AG09319 (cell line): ENCODE data around the gene KRT34.
"Not testable (repeated sequence)": the region's sequence is repeated elsewhere in the genome, so short reads cannot be mapped to it uniquely, and the experiment has no call there.

ENCODE experiments used
- DNase-seq: peaks from one replicate; pipeline ENCODE4 v3.0.0-alpha.2; 2010; ENCODE audit warnings: low read depth; ENCODE audit errors: extremely low read depth
- TF ChIP-seq, protein P1 (sequence below): IDR thresholded peaks from 2 replicates; pipeline ENCODE4 v1.5.1; 2011; ENCODE audit warnings: low read depth, mild to moderate bottlenecking, inconsistent platforms, low read length, moderate library complexity

Gene KRT34

DNA sequence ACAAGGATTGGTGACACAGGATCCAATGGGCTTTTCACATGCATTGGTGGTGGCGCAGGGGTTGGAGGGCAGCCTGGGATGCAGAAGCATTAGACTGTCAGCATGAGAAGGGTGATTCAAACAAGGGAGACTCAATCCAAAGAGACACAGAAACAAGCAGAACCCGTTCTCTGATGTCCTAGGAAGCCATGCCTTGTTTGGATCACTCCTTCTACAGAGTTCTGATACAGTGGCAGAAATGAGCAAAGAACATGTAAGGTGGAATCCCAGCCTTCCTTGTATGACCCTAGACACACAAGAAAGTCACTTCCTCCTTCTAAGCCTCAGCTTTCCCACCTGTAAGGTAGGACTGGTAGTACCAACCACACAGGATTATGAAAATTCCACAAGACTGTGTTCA lies 18.2 kb downstream of the KRT34 start:
- TF ChIP-seq, protein P1, sequence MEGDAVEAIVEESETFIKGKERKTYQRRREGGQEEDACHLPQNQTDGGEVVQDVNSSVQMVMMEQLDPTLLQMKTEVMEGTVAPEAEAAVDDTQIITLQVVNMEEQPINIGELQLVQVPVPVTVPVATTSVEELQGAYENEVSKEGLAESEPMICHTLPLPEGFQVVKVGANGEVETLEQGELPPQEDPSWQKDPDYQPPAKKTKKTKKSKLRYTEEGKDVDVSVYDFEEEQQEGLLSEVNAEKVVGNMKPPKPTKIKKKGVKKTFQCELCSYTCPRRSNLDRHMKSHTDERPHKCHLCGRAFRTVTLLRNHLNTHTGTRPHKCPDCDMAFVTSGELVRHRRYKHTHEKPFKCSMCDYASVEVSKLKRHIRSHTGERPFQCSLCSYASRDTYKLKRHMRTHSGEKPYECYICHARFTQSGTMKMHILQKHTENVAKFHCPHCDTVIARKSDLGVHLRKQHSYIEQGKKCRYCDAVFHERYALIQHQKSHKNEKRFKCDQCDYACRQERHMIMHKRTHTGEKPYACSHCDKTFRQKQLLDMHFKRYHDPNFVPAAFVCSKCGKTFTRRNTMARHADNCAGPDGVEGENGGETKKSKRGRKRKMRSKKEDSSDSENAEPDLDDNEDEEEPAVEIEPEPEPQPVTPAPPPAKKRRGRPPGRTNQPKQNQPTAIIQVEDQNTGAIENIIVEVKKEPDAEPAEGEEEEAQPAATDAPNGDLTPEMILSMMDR, result no peak
- no peak for DNase-seq

- TF ChIP-seq, protein P1, result no peak
- no peak for DNase-seq
Measured at GRCh38 chr17:41360296-41360995, 21.7 kb downstream of the KRT34 start.

GRCh38 chr17:41354536-41354935 lies 27.6 kb downstream of the KRT34 start:
- TF ChIP-seq, protein P1, result no peak
- no peak for DNase-seq

DNA sequence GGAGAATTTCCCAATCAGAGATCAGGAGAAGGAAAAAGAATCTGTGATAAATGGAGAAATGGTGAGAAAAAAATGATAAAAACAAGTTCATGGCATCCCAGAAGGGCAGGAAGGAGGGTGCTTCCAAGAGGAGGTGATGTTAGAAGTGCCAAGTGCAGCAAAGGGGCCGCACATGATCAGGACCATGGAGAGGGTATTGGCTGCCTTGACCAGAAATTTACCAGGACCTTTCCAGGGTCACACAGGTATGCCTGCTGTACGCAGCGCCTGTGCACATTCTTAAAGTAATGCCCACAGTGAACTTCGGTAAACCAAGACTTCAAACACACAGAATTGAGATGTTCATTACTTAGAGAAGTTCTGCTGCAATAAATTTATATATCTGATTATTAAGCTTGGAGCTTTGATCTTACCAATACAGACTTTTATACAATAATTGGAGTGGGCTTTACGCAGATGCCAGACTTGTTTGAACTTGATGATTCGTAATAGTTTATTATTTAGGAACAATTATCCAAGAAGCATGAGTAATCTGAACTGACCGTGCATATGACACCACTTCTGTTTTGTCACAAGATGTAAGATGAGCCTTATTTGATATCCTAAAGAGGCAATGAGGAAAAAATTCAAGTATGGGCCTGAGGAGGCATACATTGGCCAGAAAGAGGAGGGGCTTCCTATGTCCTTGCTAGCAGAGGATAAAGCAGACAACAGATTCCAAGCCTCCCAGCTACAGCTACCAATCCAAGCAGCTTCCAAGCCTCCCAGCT lies 29.3 kb downstream of the KRT34 start:
- TF ChIP-seq, protein P1, result no peak
- DNase-seq, result no peak

DNA sequence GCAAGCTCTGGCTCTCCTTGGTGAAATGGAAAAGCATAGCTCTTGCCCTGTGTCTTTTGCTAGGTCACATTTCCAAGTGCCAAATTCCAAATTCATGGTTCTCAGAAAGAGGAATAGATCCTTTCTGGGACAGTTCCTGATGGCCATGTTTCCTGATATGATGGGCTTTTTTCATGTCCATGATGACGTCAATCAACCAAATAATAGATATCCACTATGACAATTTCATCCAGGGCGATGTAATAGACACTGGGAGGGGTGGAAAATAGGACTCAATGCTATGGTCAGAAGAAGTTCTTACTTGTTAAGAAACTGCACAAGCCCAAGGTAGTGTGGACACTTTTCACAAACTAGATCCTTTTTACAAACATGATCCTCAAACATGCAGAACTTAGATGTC lies 30.9 kb downstream of the KRT34 start:
- TF ChIP-seq, protein P1, result no peak
- DNase-seq, result no peak

GRCh38 chr17:41350381-41350878 lies 31.7 kb downstream of the KRT34 start, which contains the start of gene KRT33A:
Gene KRT33A (minus strand): TSS chr17:41350828. CDS start chr17:41350767, 61 bp downstream.
- not testable (repeated sequence) for DNase-seq

DNA sequence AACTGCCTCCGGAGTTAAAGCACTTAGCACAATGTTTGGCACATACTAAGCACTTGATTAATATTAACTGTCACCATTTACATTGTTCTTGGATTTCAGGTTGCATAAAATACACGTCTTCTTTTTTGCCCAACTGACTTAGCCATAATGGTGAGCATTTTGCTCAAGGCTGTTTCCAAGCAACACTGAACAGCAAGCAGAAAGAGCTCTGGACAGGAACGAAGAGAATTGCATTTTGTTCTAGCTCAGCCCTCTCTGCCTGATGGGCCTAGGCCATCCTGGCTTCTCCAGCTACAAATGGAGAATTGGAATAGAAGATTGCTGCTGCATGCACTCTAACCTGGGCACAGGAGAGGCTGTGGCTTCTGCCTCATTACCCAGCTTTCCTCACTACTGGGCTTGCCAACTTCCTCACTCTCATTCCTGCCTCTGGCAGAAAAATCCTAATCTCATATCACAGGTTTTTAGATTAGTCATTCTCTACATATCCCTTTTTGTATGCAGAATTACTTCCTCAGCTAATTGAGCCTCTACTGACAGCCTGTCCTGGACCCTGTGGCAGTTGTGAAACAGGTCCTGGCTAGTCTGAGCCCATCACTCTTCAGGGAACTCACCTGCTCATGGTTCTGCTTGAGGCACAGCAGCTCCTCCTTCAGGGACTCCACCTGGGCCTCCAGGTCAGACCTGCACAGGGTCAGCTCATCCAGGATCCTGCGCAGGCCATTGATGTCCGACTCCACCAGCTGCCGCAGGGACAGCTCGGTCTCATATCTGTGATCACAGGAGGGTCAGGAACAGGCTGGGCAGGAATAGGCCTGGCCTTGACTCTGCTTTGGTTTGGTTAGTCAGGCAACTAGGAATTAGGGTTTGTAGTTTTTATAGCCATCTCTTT lies 34.0 kb downstream of the KRT34 start:
- TF ChIP-seq, protein P1, result no peak
- DNase-seq, result no peak

GRCh38 chr17:41346421-41346820 lies 35.7 kb downstream of the KRT34 start:
- DNase-seq, result not testable (repeated sequence)
